Ectodermal cell (in vitro differentiated cells): ENCODE data around the gene MAPKAP1.

Experiments
- H3K27ac ChIP-seq: 2 replicates; pipeline ENCODE4 v1.7.0; 2013; ENCODE audit warnings: mild to moderate bottlenecking, low read depth, low read length; ENCODE audit not compliant: insufficient read depth, poor library complexity, severe bottlenecking
- H3K27me3 ChIP-seq: 2 replicates; pipeline ENCODE4 v1.7.0; 2013; ENCODE audit warnings: mild to moderate bottlenecking, low read length; ENCODE audit not compliant: insufficient read depth, control insufficient read depth, poor library complexity, severe bottlenecking
- H3K36me3 ChIP-seq: one replicate; pipeline ENCODE4 v1.7.0; 2013; ENCODE audit warnings: low read length; ENCODE audit not compliant: control insufficient read depth, insufficient read depth
- H3K4me1 ChIP-seq: one replicate; pipeline ENCODE4 v1.7.0; 2013; ENCODE audit warnings: low read length; ENCODE audit not compliant: control insufficient read depth, insufficient read depth
- H3K4me3 ChIP-seq: 2 replicates; pipeline ENCODE4 v1.7.0; 2013; ENCODE audit warnings: low read depth, low read length, control low read depth; ENCODE audit not compliant: insufficient read depth
- H3K9me3 ChIP-seq: 2 replicates; pipeline ENCODE4 v1.7.0; 2013; ENCODE audit warnings: mild to moderate bottlenecking, low read length, moderate library complexity; ENCODE audit not compliant: control insufficient read depth
- WGBS, 2 experiments: methylation state at CpG; one replicate each; pipeline ENCODE4 v1.1.7; 2013; ENCODE audit warnings: missing lambda C conversion rate in 2 of 2; 5-methylcytosine and 5-hydroxymethylcytosine counted together

MAPKAP1 gene

DNA sequence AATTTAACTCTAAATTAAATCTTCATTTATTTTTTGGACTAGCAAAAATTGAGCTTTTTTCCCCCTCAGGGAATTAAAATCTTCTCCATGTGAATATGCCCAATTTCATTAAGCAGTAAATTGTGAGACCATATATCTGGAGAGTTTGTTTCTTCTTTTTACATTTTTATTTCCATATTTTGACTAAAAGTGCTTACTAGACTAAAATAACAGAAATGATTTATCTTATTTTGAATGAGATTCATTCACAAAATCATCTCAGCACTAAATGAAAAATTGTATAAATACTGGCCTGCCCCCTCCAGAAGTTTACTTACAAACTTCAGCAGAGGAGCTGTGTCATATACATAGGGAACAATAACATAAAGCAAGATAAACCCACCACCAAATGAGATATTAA is 26.6 kb downstream of the MAPKAP1 start:
- no peak overlapping the region for H3K4me3 ChIP-seq
- no peaks in the 10 kb centered on the region for H3K36me3 ChIP-seq
- H3K4me1 ChIP-seq: peaks cover 9% of the 10 kb centered on the region
- no peaks in the 10 kb centered on the region for H3K9me3 ChIP-seq
- H3K27me3 ChIP-seq: no peaks in the 10 kb centered on the region
- H3K27ac ChIP-seq: no peak overlapping the region

DNA sequence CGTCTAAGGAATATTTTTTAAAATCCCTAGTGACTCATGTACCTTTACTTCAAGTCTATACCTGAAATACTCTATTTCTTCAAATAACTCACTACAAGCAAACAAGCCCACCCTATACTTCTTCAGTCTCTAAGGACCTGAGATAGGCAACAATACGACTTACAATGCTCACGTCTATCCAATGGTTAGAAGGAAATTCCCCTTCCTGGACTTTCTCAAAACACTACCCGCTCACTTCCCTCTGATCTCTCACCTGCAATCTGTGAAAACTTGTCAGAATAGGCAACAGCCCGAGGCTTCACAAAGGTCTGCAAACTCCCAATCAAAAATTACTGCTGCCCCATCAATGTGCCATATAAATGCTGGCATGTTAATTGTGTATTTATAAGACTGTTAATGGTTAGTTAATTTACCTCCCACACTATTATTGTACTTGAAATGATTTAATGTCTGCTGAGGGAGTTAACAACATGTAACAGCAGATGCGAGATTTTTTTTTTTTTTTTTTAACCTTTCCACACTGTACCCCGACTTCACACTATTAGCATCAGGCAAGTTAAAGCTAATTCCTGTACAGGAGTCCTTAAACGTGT is 27.3 kb downstream of the MAPKAP1 start:
- WGBS, 2 experiments: 91 to 92% methylated on average over 7 to 8 of the region's 8 CpGs
- no peak overlapping the region for H3K4me3 ChIP-seq
- H3K36me3 ChIP-seq: no peaks in the 10 kb centered on the region
- no peaks in the 10 kb centered on the region for H3K27me3 ChIP-seq
- H3K27ac ChIP-seq: no peak overlapping the region
- H3K9me3 ChIP-seq: no peaks in the 10 kb centered on the region
- H3K4me1 ChIP-seq: peaks cover 10% of the 10 kb centered on the region

DNA sequence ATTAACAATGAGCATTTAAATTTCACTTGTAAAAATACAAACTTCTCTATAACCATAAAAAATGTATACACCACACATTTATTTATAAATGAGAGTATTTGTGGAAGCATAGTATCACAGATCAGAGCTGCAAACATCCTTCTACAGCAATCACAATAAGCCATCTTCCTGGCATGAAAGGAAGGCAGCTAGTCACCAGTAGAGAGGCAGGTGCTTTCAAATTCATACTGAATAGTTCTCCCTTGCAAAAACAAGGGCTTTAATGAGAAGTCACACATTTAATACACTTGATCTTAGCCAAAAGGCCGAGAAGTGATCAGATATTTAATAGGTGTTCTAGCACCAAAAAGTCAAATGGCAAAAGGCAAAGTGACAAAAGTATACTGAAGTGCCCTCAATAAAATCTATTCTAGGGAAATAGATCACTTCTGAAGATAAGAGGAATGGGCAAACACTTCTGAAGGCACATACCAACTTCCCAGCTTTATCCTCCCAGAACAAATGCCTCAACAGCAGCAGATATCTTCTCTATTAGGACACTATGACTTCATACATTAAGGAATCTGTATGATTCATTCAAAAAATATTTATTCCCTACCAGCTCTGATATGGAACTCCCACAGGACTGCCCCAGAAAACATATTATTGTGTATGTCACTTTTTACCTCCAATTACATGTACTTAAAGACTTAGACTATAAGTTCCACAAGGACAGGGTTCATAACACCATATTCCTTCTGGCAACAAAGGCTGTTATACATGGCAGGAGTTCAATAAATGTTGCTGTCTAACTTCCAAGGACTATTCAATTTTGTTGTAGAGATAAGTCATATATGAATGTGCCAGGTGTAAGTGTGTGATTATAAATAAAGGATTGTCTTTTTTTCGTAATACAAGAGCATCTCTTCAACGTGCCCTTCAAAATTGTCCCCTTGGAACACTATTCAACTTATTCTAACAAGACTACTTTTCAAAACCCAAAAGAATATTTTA is 31.7 kb downstream of the MAPKAP1 start:
- Histone ChIP-seq H3K27me3 (no peaks in the 10 kb centered on the region), H3K36me3 (no peaks in the 10 kb centered on the region), H3K27ac (no peak overlapping the region), H3K9me3 (no peaks in the 10 kb centered on the region), H3K4me3 (no peak overlapping the region), H3K4me1 (peaks cover 3% of the 10 kb centered on the region)
- WGBS, 2 experiments: 86 to 89% methylated on average over 2 to 3 of the region's 3 CpGs

GRCh38 chr9:125672876-125673275 is 34.1 kb downstream of the MAPKAP1 start:
- peak overlapping the region; percentile 9 for H3K27ac ChIP-seq
- no peaks in the 10 kb centered on the region for H3K36me3 ChIP-seq
- WGBS, 2 experiments: 92 to 93% methylated on average over 3 of the region's 3 CpGs
- no peaks in the 10 kb centered on the region for H3K9me3 ChIP-seq
- peaks cover 3% of the 10 kb centered on the region for H3K4me1 ChIP-seq
- H3K4me3 ChIP-seq: no peak overlapping the region
- H3K27me3 ChIP-seq: no peaks in the 10 kb centered on the region

GRCh38 chr9:125663127-125663526 is 43.9 kb downstream of the MAPKAP1 start:
- no peak overlapping the region for H3K27ac ChIP-seq
- WGBS, 2 experiments: 87% methylated on average over 3 of the region's 3 CpGs

GRCh38 chr9:125660557-125660956 is 46.5 kb downstream of the MAPKAP1 start:
- no peaks in the 10 kb centered on the region for H3K36me3 ChIP-seq
- H3K27me3 ChIP-seq: no peaks in the 10 kb centered on the region
- no peaks in the 10 kb centered on the region for H3K9me3 ChIP-seq
- no peak overlapping the region for H3K4me3 ChIP-seq
- H3K27ac ChIP-seq: no peak overlapping the region
- WGBS, 2 experiments: 88 to 93% methylated on average over 5 to 6 of the region's 6 CpGs
- H3K4me1 ChIP-seq: peaks cover 19% of the 10 kb centered on the region

More at GRCh38 chr9:125663127-125663526, 43.9 kb downstream of the MAPKAP1 start:
- Histone ChIP-seq H3K27me3 (no peaks in the 10 kb centered on the region), H3K4me1 (peaks cover 4% of the 10 kb centered on the region), H3K36me3 (no peaks in the 10 kb centered on the region), H3K9me3 (no peaks in the 10 kb centered on the region), H3K4me3 (no peak overlapping the region)

DNA sequence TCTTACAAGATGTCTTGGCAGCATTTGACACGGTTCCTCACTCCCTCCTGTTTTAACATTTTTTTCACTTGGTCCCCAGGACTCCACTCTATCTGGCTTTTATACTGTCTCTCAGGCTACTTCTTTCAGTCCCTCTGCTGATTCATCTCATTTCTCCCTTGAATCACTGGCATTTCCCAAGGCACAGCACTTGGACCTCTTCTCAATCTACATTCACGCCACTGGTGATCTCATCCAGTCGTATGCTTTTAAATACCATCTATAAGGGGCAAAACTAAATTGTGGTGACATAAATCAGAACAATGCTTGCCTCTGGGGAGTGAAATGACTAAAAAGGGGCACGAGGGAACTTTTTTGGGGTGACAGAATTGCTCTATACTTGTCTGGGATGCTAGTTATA is 47.1 kb downstream of the MAPKAP1 start:
- Histone ChIP-seq H3K9me3 (no peaks in the 10 kb centered on the region), H3K36me3 (no peaks in the 10 kb centered on the region), H3K27ac (no peak overlapping the region), H3K27me3 (no peaks in the 10 kb centered on the region), H3K4me1 (peaks cover 22% of the 10 kb centered on the region), H3K4me3 (no peak overlapping the region)
- WGBS, 2 experiments: 56 to 59% methylated on average over 4 of the region's 4 CpGs

GRCh38 chr9:125659201-125659840 is 47.7 kb downstream of the MAPKAP1 start:
- H3K9me3 ChIP-seq: no peaks in the 10 kb centered on the region
- no peaks in the 10 kb centered on the region for H3K27me3 ChIP-seq
- H3K27ac ChIP-seq: no peak overlapping the region
- H3K4me3 ChIP-seq: no peak overlapping the region
- H3K4me1 ChIP-seq: peaks cover 28% of the 10 kb centered on the region
- 76 to 86% methylated on average over 2 of the region's 2 CpGs for WGBS, 2 experiments
- H3K36me3 ChIP-seq: no peaks in the 10 kb centered on the region

DNA sequence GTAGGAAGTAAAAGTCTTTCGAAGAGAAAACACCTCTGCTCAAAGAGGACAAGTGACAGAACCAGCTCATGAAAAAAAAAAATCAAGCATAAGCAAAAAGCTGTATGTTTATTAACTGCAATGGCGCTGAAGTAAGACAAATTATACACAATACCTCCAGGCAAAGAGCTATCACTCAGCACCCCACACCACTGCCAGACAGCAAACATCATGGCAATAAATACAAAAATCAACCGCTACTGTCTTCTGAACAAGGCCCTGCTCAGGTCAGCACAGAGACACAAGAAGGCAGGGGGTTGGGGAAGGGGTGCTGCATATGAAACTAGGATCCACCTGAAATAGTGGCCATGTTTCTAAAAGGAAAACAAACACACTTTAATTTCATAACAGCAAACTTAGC is 50.4 kb downstream of the MAPKAP1 start:
- Histone ChIP-seq H3K4me1 (peaks cover 52% of the 10 kb centered on the region), H3K27ac (no peak overlapping the region), H3K27me3 (no peaks in the 10 kb centered on the region), H3K36me3 (no peaks in the 10 kb centered on the region), H3K4me3 (no peak overlapping the region), H3K9me3 (no peaks in the 10 kb centered on the region)
- 87 to 90% methylated on average over 3 of the region's 3 CpGs for WGBS, 2 experiments
